ENCODE results near the gene NUP214.

- no peak for TF ChIP-seq EP300 (conservative IDR thresholded peaks at IDR 0.05; ENCODE audit: poor library complexity, severe bottlenecking)
- no peak for TF ChIP-seq CTCF (IDR thresholded peaks at IDR 0.05; ENCODE audit: poor library complexity, severe bottlenecking)
Measured at GRCh38 chr9:131279863-131280570, 154.6 kb downstream of the NUP214 start.
